G401 (cell line): ENCODE results near the gene TXNRD1. TPM values are rescaled to one million over a fixed set of nuclear protein-coding genes. Genes with fewer than 3 reads are reported as not detected.

Source experiments
- DNase-seq: peaks from one replicate; pipeline ENCODE4 v3.0.0-alpha.2; 2015; ENCODE audit warnings: low spot score
- in situ Hi-C: cut with HindIII; loops from 2 replicates; pipeline ENCODE4 v1.10.0; 2016; ENCODE audit warnings: low sequenced_read_pairs, mixed read lengths
- total RNA-seq: library from RNA; depleted of rRNA; stranded (reverse); fragments of >200 nt; shearing (Covaris generic); gene quantifications from 2 replicates; pipeline ENCODE4 v1.2.3, GENCODE V29; 2014

TXNRD1 gene
- total RNA-seq, 1 experiment from 2014 or later, result 681 TPM

DNA sequence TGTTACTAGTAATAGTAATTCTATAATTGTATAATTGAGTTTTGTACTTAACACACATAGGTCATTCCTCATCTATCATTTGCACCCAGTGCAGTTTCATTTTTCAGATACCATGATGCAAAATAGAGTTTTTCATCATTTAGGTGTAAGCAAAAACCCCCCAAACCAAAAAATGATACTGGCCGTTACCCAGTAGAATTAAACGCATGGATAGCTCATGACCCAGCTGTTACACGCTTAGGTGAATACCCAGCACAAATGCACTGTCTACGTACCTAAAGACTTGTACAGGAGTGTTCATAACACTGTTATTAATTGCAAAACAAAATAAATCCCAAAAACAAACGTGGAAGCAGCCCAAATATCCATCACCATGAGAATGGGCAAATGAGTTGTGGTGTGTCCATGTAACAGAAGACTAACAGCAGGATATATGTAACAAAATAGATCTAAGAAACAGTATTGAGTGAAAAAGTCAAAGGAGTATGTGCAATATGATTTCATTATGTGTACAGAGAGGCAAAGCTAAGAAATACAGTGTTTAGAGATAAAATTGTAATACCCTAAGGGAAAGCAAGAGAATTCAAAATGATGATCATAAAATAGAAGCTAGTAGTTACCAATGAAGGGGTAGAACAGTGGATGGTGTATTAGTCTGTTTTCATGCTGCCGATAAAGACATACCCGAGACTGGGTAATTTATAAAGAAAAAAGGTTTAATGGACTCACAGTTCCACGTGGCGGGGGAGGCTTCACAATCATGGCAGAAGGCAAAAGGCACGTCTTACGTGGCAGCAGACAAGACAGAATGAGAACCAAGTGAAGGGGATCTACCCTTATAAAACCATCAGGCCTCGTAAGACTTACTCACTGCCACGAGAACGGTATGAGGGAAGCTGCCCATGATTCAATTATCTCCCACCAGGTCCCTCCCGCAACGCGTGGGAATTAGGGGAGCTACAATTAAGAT is 137.7 kb downstream of the TXNRD1 start:
- in situ Hi-C loops, result no loop called here
- no peak for DNase-seq

DNA sequence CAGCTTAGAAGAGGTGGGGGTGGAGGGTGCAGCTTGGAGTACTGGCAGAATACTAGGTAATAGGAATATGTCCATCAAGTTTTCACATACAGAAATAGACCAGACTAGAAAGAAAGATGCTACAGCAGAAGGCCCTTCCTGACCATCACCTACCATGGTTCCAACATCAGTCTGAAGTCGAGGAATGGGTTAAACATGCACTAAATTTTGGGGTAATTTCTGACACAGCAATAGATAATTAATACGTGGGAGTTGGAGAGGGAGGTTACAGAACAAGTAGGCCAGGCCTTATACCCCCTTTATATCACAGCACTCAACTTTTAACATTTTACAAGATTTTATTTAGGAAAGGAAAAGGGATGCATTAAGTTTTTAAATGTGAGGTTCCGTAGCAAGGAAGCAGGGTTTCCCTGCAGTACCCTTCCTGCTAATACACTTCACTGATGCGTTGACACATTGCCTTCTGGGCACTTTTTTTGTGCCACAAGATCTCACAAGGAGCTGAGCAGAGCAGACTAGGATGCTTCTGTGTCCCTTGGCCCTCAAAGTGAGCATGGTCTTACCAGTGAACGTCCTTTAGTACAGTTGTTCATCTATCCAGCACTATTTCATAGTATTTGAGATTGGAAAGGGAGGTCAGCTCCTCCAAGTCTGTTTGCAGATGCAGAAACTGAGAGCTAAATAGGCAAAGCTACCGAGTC is 138.7 kb downstream of the TXNRD1 start:
- no peak for DNase-seq
- in situ Hi-C loops, result no loop called here

DNA sequence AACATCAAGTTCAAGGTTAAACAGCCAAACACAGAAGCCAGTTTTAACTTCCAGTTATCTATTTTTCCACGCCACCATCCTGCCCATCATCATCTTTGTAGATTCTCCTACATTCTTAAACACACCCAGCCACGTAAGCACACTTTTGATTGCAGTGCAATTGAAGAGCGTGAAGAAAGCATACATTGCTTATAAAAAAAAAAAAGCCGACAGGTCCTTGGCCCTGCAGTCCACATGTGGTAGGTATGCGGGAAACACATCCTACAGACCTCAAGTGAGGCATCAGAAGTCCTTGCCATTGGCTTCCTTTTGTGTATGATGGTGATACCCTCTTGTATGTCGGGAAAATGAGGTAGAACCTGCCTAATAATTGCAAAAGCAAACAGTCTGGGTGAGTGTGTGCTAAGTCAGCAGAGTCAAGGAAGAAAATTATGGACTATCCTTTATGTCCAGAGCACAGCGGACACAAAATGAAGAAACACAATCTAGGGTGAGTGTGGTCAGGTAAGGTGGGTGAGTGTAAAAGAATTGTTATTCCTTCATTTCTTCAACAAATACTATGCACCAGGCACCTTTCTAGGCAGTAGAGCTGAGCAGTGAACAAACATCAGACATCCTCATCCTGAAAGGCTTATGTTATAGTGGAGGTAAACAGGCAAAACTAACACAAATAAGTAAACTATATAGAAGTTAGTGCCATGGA is 139.4 kb downstream of the TXNRD1 start:
- DNase-seq, result no peak
- in situ Hi-C loops, result no loop called here

DNA sequence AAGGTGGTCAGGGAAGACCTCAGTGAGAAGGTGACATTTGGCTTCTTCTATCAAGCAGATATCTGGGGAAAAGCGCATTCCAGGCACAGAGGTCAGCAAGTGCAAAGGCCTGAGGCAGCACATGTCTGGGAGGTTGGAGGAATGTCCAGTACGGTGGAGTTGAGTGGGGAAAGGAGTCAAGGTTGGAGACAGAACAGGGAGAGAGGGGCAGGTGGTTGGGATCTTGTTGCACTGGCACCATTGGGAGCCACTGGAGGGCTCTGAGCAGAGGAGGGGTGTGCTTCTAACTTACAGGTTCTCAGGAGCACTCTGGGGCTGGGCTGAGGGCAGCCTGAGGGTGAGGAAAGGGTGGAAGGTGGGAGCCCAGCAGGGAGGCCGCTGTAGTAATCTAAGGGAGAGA is 140.1 kb downstream of the TXNRD1 start:
- DNase-seq, result no peak
- in situ Hi-C loops, result no loop called here

DNA sequence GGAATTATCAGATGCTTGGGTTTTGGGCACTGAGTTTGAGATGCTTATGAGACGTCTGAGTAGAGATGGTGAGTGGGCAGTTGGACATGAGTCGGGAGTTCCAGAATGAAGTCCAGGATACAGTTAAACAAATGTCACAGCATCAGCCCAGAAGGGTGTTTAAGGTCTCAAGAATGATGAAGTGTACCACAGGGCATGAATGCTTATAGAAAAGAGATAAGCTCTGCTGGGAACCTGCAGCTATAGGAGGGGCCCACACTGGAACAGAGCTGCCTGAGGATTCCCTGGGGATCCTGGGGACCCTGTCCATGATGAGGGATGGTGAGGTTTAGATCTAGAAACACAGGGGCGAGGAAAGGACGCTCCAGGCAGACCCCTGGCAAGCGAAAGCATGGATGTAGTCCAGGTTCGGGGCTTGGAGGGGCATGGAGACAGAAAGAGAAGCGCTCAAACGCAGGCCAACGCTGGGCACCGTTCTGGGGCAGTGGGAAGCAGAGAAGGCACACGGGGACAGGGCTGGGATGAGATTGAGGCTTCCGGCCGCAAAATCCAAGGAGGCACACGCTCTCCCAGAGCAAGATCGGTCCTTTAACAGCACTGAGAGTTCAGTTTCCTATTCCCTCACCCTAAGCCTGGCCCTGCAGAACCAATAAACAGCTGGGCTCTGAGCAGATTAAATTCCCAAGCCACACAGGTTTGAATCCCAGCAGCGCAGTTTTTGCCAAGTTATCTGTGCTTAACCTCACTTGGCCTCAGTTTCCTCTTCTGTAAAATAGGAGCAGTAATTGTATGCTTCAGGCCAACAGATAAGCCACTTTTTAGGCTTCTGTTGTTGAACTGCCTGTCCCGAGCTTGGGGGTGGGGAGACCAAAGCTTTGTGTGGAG is 140.9 kb downstream of the TXNRD1 start:
- no peak for DNase-seq
- in situ Hi-C loops, result no loop called here

DNA sequence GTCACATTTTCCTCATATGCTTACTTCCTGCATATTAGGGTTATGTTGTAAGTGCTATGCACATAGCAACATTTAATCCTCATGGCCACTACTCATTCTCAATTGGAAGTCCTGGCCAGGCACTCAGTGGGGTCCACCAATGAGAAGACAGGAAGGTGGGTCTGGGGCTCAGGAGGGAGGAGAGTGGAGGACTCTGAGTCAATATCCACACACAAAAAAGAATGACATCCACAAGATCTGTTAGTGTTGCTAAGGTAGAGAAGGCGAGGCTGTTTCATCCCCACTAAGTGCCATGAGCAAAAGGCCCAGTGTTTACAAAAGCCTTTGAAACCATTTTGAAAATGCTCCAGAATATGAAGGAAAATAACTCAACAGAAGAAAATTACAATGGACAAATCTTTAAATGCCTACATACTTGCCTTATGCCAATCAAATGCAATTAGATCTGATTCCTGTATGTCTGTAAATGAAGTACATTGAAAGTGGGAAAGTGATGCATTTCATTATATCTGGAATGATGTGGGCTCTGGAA is 141.9 kb downstream of the TXNRD1 start:
- in situ Hi-C loops, result no loop called here
- peak; percentile 34 for DNase-seq

DNA sequence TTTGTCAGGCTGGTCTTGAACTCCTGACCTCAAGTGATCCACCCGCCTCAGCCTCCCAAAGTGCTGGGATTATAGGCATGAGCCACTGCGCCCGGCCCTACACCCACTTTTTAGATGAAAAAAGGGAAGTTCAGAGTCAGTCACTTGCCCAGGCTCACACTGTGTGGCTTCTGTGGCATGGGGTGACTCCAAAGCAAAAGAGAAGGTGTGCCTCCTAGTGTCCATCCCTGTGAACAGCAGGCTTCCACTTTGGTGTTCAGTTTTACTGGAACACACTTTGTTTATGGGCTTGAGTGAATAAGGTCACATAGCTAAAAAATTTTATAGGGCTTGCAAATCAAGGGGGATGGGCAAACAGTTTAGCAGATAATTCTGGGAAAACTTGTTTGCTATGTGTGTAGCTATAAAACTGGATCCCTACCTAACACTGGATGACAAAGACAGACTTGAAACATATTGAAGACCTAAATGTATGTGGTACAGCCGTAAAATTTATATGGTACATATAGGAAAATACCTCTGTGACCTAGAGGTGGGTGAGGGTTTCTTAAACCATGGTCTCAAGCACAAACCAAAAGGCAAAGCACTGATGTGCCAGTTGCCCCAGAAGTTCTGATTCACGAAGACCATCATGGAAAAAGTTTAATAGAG is 142.9 kb downstream of the TXNRD1 start:
- in situ Hi-C loops, result no loop called here
- DNase-seq, result peak; percentile 38

DNA sequence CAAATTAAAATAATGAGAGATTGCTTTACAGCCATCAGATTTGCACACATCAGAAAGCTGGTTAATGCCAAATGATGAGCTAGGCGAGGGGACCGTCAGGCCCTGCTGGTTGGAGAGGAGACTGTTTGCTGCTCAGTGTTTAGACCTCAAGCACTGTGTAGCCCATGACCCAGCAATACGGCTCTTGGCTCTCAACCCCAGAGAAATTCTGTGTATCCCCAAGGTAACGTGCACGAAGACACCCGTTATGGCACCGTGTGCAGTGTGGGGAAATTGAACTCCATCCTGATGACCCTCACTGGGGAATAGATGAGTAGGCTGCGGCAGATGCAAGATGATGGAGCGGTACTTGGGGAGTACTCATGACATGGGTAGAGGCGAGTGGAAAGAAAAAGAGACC is 143.6 kb downstream of the TXNRD1 start:
- no peak for DNase-seq
- in situ Hi-C loops, result no loop called here

DNA sequence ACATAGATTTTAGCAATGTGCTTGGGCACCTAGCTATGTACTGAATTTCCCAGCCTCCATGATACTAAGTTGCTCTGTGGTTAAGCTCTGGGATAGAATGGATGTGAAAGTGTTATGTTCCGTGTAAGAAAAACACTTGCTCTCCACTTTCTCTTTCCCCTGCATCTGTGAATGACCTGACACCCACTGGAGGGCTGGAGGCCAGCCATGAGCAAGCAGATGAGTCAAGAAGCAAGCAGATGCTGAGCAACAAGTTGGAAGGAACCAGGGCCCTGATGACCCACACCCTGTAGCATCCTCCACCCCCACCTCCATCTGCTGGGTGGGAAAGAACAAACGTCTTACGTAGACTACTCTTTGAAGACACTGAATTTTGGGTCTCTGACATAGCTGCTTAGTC is 144.6 kb downstream of the TXNRD1 start:
- in situ Hi-C loops, result no loop called here
- DNase-seq, result no peak

DNA sequence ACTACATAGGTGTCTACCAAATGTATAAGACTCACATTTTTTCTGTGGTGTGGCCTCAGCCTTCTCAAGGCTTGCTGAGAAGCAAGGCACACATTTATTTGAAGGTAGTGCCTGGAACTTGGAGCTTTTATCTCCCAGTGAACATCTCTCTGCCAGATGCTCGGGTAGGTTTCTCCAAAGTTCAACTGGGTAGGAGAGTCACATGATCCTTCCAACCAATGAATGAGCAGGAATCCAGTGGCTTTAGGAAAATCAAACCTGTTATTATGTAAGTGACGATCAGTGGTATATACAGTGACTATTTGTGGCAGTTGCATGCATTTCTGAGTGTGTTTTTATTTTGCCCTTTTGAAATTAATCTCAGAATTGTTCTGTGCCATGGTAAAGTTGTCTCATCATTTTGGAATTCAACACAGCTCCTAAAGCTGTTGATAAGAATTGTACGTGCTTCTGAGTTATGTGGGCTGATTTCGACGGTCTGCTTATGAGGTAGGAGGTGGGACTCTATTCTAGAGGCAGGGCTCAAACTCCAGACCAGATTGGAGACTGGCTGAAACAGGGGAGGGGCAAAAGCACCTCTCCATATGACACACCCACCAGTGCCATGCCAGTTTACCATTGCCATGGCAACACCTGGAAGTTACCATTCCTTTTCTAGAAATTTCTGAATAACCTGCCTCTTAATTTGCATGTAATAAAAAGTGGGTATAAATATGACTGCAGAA is 145.6 kb downstream of the TXNRD1 start:
- in situ Hi-C loops, result no loop called here
- no peak for DNase-seq

DNA sequence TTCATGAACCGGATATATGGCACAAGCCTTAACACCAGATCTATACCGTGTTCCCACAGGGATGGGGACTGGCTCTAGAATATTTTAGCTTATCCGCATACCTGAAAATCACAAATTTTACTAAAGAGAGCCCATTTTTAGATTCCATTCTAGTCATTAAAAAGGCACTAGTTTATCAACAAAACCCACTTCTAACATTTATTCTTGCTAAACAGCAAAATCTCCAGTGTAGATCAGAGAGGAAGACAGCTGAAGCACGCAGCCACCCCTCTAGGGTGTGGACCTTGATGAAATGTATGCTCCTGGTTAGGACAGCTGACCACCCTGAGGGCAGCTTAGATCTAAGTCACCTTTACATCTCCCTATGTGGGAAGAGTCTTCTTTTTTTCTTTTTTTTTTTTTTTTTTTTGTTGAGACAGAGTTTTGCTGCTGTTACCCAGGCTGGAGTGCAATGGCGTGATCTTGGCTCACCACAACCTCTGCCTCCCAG is 150.4 kb downstream of the TXNRD1 start:
- DNase-seq, result no peak
- in situ Hi-C loops, result no loop called here

DNA sequence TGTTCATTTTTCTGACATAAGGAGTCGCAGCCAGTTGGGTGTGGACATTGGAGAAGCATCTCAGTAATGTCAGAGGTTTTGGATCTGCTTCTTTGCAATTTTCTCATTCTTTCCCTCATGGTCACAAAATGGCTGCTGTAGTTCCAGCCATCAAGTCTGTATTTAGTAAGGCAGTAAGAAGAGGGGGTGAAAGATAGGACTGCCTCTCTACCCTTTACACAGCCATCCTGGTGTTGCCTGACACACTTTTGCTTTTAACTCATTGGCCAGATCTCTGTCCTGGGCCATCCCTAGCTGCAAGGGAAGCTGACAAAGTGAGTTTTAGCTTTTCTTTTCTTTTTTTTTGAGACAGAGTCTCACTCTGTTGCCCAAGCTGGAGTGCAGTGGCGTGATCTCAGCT is 154.1 kb downstream of the TXNRD1 start:
- DNase-seq, result no peak
- in situ Hi-C loops, result no loop called here

DNA sequence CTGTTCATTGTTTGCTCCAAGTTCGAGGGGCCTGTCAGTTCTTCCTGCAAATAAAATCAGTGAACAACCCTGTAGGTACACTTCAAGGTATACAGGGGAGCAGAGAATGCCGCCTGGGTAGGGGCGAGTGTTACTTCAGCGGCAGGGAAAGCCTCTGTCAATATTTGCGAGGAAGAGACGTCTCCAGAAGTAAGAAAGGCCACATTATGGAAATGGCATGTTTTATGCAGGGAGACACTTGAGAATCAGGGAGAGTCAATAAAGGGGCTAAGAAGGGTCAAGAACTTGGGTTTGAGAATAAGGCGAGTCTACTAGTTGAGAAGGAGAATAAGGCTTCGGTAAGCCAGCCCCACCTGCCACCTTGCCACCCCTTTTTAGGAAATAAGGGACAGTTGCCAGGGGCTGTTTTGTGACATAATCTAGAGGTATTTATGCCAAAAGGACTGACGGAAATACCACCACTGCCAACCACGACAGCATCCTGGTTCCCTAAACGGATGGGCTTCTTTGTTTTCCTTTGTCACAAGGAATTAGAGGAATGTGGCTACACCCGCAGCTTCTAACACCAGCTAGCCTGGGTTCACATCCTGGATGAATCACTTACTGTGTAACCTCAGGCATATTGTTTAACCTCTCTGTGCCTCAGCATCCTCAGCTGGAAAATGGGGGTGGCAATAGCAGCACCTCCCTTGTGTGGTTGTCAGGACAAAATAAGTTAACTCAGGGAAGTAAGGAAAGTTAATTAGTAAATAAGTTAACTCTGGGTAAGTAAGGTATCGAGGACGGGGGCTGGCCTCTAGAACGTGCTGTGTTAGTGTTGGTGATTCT is 155.7 kb downstream of the TXNRD1 start:
- no peak for DNase-seq
- in situ Hi-C loops, result no loop called here

DNA sequence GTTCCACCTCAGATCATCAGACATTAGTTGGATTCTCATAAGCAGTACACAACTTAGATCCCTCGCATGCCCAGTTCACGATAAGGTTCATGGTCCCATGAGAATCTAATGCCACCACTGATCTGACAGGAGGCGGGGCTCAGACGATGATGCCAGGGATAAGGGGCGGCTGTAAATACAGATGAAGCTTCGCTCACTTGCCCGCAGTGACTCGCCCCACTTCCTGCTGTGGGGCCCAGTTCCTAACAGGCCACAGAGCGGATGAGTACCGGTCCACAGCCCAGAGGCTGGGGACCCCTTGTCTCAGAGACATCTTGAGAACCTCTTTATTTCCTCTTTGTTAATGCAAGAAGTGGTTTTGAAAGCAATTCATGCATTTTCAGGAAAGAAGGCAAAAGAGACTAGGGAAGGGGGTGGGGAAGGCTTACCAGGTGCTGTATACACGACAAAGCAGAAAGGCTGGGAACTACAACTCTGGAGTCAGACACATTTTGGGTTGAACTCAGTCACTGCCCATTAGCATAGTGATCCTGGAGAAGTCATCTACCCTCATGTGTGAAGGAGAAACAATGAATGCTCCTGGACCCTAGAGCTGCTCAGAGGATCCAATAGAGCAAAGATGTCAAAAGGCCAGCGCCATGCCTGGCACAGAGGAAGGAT is 156.6 kb downstream of the TXNRD1 start:
- in situ Hi-C loops, result no loop called here
- no peak for DNase-seq

DNA sequence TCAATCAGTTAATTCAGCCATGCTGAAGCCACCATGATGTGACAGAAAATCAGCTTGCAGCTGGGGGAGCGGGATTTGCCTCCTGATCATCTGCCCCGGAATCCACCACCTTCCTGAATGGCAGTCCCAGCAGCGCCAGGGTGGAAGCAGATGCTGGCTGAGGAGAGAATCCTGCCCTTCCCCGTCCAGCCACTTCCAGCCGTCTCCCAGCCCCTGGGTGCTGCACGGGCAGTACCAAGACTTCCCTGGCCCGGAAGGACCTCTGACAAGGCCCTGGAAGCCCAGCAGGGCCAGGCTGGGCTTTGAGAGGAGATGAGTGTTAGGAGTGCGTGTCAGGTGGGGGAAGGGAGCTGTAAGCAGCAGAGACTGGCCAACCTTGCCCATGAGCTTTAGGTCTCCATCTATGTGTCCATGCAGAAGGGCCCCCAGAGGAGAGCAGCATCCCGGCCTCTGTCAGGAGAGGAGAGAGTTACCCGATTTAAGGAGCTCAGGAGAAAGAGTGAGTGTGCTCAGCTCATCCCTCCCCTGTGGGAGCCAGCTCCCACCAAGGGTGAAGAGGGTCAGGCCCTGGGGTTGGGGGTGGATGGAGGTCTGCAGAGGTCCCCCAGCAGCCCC is 157.2 kb downstream of the TXNRD1 start:
- in situ Hi-C loops, result no loop called here
- no peak for DNase-seq

DNA sequence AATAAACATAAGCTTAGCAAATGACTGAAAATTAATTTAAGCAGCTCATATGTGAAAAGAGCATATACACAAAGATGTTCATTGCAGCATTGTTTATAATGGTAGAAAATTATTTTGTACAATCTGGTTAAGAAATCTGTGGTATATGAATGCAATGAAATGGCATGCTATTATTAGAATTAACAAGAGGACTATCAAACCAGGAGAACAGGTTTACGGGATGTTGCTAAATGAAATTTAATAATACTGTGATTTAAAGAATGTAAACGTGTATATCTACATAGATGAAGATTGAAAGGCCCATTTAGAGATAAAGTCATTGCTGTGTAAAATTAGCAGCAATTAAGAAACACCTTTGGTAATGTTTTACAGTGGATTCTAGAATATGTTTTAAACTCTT is 158.5 kb downstream of the TXNRD1 start:
- DNase-seq, result no peak
- in situ Hi-C loops, result no loop called here
